Measurements from ENCODE around the gene RASL12.
A peak's percentile ranks its signal among the peaks of the same experiment; 100 is the strongest.
"Not testable (repeated sequence)": the region's sequence is repeated elsewhere in the genome, so short reads cannot be mapped to it uniquely, and the experiment has no call there.

RASL12 gene, protein sequence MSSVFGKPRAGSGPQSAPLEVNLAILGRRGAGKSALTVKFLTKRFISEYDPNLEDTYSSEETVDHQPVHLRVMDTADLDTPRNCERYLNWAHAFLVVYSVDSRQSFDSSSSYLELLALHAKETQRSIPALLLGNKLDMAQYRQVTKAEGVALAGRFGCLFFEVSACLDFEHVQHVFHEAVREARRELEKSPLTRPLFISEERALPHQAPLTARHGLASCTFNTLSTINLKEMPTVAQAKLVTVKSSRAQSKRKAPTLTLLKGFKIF

GRCh38 chr15:65067645-65068402 lies at the start of gene RASL12:
Gene RASL12 (minus strand): TSS chr15:65067991. CDS start chr15:65067835, 156 bp downstream.
- no peak for DNase-seq

DNA sequence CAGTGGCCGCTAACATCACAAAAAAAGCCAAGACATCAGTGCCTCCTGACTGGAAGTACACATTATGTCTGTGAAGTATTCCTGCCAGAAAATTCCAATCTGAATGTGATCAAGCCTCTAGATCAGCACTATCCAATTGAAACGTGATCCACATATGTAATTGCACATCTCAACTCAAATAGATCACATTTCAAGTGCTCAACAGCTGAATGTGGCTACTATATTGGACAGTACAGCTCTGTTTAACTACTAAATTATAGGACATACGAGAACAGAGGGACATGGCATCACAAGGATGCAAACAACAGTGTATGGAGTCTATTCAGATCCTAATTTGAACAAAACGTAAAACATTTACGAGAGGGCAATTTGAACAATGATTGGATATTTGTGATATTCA lies 47.8 kb upstream of the RASL12 start:
- DNase-seq: no peak

DNA sequence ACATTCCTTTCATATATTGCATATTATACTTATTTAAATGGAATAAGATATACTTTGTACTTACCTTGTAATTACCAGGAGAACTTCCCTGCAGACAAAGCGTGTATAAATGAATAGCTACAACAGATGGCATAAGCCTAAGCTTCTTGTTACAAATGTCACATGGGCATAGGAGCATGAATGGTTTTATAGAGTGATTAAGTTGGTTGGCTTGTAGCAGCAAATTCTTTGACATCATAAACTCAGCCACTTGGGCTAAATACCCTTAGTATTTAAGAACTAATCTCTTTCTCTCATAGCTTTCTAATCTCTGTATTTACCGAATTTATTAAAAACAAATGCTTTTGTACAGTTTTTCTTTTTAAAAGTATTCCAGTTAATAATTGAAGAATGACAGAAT lies 47.3 kb upstream of the RASL12 start, which contains the start of gene UBAP1L:
Gene UBAP1L (minus strand): TSS at position 115 of the 400 bp plus-strand sequence. CDS start 8,985 bp downstream, outside the sequence.
- no peak for DNase-seq

- no peak for DNase-seq
These were observed 43.0 kb upstream of the RASL12 start for GRCh38 chr15:65110676-65111292.

- no peak for DNase-seq
These were observed 38.3 kb upstream of the RASL12 start for GRCh38 chr15:65106011-65106590.

- DNase-seq: no peak
These were observed 37.2 kb upstream of the RASL12 start for GRCh38 chr15:65105038-65105437.

- DNase-seq: no peak
These were observed 35.1 kb upstream of the RASL12 start for GRCh38 chr15:65102912-65103311.

GRCh38 chr15:65101891-65102708 lies 34.3 kb upstream of the RASL12 start:
- DNase-seq: no peak

GRCh38 chr15:65101411-65101890 lies 33.7 kb upstream of the RASL12 start:
- DNase-seq: peak in 1 of 2 experiments; percentile 54

DNA sequence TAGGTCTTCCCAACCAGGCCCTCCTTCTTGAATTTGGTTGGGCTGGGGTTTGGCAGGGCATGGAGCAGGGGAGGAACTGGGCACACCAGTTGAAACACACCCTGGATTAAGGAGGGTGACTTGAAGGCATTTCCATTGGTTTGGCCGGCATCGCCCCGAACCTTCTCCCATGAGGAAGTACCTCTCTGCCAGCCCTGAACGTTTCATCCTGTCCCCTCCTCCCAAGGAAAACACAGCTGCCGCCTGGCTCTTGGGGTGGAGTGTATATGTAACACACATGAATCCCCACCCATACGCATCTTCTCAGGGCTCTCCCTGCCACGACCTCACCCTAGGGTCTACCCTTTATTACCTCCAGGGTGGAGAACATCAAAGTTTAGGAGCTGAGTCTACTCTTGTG lies 32.7 kb upstream of the RASL12 start:
- no peak for DNase-seq

- not testable (repeated sequence) for DNase-seq
These were observed 32.0 kb upstream of the RASL12 start for GRCh38 chr15:65099801-65100200.

DNA sequence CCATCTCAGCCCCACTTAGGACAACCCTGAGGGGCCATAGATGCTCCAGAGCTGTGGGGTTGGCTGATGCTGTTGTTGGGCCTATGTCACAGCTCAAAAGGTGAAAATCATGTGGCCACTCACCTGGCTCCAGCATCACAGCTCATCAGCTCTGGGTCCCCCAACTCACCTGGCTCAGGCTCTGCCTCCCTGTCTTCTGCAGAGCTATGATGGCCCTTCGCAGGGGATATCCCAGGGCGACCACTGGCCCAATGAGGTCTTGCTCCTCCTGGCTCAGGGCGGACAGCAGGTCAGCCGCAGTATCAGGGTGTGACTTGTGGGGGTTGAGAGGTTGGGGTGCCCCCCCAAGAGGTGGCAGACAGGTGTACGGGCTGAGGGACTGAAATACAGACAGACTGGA lies 31.5 kb upstream of the RASL12 start:
- DNase-seq: no peak

DNA sequence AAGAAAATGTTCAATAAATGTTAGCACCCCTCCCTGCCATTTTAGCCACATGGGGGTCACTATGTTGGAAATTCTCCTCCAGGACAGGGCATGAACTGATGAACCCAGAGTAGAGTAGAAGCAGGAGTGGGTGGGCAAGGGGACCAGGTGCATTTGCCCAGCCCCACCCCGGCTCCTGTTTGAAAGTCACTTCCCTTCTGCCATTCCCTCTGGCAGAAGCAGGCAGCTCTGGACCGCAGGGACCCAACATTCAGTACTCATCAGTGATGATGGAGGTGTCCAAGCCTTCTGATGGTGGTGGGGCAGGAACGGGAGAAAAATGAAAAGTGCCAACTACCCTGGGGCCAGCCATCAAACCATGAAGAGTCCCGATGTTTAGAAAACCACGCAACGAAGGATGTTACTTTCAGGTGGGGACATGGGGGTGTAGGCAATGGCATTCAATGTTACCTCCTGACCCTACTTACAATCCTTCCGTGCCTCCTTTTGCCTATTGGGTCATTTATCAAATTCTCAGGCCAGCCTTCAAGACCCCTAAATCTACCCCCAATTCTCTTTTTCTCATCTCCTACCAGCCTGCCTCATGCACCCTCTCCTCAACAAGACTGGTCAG lies 30.0 kb upstream of the RASL12 start:
- DNase-seq: no peak

- no peak for DNase-seq
These were observed 28.9 kb upstream of the RASL12 start for GRCh38 chr15:65096481-65097385.

- DNase-seq: no peak
These were observed 27.9 kb upstream of the RASL12 start for GRCh38 chr15:65095747-65096104.

DNA sequence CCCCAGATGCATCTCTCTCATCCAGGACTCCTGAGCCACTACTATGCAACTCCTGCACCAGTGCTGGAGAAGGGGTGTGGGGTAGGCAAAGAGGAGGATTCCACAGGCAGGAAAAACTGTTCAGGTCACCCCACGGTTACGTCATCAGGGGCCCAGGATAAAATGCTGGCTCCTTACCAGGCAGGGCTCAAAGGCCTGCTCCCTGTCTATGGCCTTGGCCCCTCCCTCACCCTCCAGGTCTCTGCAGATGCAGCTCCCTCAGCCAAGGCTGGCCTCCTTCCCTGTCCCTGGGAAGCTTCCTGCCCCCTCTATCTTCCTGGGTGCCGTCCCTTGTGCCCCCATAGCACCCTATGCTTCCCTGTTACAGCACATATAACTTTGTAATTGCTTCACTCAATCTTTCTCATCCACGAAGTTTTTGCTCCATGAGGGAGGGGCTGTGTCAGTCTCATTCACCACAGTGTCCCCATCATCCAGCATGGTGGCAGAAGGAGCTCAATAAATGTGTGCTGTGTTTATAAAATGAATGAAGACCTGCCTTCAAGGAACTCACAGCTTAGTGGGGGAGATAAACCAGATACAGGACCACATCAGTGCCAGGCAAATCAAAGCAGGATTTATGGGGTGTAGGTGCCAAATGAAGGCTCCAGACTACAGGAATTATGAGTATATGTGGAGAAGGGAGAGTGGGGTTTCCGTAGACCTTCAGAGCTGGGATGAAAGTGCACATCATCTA lies 27.4 kb upstream of the RASL12 start:
- no peak for DNase-seq

DNA sequence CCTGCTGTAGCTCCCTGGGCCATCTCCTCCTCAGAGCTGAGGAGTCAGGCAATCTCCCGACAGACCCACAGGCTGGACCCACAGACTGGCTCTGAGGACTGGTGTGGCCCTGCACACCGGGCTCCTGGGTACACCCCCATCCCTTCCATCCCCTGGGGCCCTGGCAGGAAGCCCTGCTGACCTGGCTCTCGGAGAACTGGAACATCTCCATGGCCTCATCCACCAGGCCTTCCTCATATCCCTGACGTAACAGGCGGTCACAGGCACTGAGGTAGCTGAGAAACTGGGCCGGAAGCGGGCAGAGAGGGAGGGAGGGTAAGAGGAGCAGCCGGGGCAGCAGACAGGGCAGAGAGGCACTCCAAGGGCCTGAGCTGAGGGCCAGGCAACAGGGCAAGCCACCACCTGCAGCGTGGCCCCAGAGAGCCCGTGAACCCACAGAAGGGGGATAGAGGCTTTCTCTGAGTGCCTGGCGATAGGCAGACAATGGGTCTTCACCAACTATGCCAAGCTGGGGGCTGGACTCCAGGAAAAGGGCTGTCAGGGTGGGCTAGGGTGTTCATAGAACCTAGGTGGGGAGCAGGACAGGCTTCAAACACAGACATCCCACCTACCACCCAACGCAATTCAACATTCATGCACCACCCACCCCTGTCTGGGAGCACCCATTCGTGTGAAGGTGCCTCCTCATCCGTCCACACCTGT lies 26.7 kb upstream of the RASL12 start:
- DNase-seq: no peak

DNA sequence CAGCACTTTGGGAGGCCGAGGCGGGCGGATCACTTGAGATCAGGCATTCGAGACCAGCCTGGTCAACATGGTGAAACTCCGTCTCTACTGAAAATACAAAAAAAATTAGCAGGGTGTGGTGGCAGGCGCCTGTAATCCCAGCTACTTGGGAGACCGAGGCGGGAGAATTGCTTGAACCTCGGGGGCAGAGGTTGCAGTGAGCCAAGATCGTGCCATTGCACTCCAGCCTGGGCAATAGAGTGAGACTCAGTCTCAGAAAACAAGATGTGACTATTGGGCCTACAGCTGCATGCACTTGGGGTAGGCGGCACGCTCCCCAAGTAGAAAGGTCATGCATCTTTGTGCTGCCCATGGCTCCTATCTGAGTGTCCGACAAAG lies 26.0 kb upstream of the RASL12 start:
- DNase-seq: not testable (repeated sequence)

Data from NCI-H446 (cell line).